Activated naive CD8-positive, alpha-beta T cell treated with anti-CD3 and anti-CD28 coated beads, Interleukin-2, amount 50 U/mL, for 16 hours (primary cell): Measurements from ENCODE around the gene RBM33.
"Not testable (repeated sequence)": the region's sequence is repeated elsewhere in the genome, so short reads cannot be mapped to it uniquely, and the experiment has no call there.

Experiments used
- DNase-seq: peaks from one replicate; pipeline ENCODE4 v3.0.0-alpha.2; 2020; ENCODE audit warnings: low read depth, low spot score

The RBM33 gene

DNA sequence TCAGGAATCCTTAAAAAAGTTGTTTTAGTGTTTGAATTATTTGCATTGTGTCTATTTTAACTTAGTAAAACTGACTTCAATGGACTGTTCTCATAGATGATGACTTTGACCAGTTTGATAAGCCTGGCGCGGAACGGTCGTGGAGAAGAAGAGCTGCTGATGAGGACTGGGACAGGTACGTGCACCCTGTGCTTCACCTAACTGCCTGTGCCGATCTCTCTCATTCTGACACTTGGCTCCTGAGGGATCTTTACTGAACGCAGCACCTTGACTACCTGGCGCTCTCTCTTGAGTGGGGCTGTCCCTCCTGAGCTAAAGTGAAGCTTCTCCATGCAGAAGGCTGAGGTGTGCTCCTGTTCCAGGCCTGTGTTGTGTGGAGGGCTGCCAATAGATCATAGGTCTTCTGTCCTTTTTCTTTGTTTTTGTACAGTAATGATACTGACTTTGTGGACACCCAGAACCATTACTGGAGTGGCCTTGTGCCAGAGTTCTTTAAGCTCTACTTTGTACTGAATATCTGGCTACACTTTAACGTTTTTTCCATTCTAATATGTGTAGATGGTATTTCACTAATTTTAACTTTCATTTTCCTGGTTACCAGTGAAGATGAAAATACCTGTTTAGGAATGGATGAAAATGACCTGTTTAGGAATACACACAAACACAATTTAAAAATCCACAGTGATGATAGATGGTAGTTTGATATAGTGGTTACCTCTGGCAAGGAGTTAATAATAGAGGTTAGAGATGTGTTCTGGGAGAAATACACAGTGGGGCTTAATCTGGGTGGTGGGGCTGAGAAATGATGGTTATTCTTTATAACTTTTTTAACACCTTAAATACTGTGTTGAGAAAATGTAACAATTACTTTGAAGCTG lies 20.9 kb downstream of the RBM33 start:
- no peak for DNase-seq

DNA sequence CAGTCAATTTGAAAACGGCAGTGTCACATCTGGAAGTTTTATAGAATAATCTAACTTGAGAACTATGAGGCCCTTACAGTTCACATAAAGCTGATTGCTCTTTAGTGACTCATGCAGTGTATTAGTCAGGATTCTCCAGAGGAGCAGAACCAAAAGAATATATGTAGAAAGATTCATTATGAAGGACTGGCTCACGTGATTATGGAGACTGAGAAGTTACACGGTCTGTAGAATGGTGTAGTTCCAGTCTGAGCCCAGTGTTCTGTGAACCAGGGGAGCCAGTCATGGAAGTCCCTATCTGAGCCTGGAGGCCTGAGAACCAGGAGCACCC lies 21.5 kb downstream of the RBM33 start:
- DNase-seq, result no peak

DNA sequence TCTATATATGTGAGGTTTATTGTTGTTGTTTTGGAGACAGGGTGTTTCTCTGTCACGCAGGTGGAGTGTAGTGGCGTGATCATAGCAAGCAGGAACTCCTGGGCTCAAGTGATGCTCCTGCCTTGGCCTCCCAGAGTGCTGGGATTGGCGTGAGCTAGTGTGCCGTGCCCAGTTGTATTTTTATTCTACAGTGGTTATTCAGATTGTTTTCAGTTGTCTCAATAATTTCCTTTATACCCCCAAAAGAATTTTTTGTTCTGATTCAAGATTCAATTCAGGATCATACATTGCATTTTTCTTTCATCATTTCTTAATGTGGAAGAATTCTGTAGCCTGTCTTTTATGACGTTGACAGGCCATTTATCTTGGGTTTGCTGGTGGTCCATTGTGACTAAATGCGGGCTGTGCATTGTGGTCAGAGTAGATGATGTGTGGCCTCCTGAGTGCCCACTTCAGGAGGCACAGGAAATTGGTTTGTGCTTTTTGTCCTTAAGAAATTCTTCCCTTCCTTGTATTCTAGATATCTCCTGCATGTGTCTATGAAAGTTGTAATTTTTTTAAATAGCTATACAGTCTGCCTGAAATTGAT lies 22.9 kb downstream of the RBM33 start:
- DNase-seq, result no peak

DNA sequence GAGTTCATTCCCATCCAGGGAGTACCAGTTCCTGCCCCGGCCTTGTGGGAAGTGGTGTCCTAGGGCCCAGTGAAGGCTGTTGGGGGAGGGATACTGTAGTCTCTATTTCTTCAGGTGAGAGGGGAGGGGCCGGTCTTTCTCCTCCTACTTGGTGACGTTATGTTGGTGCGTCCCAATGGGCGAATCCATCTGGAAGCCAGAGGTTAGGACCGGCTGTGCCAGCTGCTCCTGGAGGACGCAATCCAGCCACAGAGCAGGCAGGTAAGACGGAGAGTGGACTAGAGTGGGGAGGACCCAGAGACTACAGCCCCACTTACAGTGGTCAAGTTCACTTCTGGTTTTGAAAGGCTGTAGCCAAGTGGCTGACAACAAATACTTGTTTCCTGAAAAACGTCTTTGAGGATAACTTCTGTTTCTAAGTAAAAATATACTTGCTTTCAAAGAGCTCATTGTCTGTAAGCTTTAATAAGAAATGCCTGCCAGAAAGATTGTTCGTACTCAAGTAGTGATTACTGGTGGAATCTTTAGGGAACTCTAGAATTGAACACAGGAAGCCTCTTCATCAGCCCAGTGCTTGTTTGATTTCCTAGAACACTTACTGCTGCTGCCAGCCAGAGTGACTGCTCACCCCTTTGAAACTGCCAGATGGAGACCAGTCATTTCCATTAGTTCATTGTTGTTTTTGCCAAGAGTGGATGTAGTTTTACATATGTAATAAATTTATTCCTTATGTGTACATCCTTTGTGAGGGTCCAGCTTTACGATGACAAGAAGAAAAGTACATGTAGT lies 25.4 kb downstream of the RBM33 start:
- DNase-seq, result no peak

DNA sequence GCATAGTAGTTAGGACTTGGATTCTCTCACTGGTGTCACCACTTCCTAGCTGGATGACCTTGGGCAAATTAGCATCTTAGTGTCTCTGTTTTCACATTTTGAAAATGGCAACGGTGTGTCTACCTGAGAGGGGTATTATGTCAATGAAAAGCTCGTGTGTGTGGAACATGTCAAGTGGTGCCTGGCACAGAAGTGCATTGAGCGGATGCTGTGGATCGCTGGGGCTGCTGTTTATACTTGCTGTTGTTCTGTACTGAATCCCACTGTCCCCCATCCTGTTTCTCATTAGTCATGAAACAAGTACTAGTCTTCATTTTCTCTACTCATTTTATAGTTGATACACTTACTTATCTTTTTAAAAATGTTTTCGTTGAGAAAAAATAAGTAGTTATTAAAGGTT lies 26.1 kb downstream of the RBM33 start:
- DNase-seq, result no peak

DNA sequence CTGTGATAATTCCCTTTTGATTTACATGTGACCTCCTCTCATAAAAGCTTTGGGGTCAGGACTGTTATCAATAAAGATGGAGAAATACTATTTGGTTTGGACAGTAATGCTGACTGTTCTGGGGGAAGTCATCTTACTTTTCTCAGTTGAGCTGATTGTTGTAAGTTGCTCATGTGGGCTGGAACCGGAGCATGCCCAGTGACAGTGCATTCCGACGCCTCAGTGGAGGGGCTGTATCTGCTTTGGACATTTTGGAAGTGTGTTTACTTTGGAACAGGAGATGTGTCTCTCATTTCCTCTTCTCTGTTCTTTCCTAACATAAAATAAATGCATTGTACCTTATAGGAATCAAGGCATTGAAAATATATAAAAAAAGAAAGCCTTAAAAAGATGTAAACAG lies 30.1 kb downstream of the RBM33 start:
- DNase-seq, result no peak

DNA sequence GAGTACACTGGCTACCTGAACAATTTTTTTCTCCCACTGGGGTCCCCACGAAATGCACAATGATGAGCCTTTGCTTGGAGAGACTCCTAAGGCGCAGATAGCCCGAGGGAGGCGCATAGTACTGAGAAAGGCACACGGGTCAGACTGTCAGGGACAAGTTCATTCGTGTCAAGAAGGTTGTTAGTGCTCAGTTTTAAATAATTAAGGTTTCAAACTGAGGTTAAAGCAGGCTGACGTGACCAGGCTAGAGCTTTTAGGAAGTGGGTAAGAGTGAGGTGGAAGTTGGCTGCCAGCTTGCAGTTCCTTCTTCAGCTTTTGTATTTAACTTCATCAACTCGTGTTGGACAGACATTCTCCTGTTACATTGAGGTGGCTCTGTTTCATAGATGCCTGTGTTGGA lies 31.6 kb downstream of the RBM33 start:
- DNase-seq, result no peak

DNA sequence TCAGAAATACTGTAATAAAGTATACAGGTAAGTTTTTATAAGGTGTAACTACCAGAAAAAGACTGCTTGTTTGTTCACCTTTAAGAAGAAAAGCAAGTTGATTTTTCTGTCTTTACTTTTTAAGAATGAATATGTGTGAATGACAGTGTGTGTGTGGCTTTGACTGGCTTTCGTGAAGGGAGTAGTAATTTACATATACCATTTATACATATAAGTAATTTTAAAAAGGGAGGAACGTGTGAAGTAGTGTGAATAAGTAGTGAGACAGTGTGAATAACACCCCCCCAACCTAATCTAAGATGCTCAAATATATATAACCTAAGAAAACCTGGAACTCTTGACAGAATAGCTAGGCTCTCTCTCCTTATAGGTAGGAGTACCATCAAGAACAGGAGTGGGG lies 33.2 kb downstream of the RBM33 start:
- no peak for DNase-seq

DNA sequence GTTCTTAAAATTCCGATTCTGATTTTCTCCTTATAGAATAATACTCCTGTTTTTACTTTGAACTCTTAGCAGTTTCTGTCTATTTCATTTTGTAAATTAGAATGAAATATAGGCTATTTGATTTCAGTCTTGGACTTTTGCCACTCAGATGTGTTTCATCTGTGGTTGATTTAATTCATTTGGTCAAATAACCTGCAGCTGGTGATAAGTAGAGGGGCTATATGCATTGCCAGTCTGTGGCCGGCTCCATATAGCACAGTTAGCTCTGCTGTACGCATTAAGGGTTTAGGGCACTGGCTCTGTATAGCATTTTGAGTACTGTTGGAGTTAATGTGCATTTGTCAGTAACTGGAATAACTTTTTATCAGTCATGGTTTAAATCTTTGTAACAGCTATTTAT lies 35.7 kb downstream of the RBM33 start:
- no peak for DNase-seq

DNA sequence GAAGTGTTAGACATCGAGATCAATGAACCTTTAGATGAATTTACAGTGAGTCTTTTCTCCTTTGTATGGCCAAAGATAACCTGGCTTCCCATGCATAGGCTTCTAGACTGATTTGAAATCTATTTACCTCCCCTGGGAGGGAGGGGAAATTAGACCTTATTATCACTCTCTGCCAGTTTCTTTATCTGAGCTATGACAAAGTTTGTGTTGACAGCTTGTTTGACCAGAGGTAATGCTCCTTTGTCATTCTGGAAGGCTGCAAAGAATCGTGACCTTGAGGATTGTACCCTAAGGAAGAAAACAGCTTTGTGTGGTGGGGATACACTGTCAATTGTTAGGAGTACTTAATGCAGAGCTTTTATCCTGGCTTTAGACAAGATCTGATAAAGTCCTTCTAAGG lies 36.4 kb downstream of the RBM33 start:
- DNase-seq, result no peak

DNA sequence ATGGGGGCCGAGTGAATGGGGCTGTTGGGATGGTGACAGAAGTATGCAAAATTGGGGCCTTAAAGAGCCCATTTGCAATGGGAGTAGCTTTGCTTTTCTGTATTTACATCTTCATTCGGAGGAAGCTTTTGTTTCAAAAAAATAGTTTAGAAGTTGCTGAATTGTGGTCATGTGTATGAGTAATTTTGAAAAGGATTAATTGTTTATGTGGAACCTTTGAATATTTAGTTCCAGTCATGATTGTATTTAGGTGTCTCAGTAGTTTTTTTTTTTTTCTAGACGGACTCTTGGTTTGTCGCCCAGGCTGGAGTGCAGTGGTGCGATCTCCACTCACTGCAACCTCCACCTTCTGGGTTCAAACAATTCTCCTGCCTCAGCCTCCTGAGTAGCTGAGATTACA lies 37.2 kb downstream of the RBM33 start:
- DNase-seq, result no peak

DNA sequence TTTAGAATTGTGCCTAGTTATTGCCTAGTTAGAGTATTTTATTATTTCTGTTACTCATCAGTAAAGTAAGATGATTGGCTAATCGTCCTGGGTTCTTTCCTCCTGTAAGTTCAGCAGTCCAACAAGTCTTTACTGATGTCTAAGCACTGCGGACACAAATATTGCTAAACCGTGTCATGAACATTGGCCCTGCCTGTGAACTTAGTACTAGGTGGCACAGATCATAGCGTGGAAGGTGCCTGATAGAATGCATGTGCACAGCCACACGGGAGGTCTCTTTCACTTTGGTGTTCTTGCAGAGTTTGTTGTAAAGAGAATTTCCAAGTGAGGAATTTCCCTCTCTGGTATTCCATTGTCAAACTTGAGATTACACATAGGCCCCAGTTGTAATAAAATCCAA lies 38.0 kb downstream of the RBM33 start:
- DNase-seq, result no peak

DNA sequence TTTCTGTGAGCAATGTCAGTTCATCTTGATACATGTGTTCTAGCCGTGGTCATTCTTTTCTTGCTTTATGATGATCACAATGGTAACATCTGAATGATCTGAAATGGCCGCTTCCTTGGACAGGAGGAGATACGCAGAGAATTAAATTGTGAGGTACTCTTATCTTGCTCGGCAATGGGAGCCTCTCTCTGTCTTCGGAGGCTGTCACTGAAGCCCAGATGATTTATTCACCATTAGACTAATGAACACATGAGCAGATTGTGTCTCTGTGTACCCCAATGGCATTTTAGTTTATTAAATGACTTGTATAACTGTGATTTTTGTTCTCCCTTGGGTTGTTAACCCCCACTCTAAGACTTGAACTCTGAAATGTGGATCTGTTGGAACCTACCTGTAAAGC lies 38.6 kb downstream of the RBM33 start:
- no peak for DNase-seq

DNA sequence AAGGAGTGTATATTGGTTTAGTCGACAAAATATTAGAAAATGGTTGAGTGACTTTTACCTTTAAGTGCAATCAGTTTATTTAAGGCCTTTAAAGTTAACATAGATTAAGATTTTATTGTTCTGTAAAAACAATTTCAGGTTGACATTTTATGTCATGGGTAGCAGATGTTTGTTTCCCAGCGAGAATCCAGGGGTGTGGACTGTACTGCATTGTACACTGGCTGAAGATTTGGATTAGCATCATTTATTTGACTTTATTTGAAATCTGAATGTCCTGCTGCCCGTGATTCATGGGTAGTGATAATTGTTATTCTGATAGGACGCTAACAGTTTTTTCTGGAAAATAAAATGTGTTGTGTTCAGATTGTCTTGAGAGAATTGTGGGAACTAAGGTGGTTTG lies 39.3 kb downstream of the RBM33 start:
- no peak for DNase-seq

DNA sequence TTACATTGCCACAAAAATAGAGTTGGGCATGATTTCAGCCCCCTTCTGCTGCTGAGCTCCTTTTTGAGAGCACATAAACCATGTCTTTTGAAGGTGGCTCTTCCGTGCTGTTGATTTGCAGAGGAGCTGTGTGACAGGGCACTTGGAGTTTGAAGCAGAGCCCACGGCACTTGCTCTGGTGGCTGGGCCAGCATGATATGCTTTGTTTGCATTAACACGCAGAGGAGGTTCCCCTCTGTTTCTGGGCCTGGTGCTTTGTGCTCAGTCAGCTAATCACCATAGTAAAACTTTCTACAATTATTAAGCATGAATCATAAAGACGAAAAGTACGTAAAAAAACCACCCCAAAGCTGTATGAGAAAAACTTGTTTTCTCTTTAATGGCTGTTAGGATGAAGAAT lies 40.1 kb downstream of the RBM33 start:
- no peak for DNase-seq

DNA sequence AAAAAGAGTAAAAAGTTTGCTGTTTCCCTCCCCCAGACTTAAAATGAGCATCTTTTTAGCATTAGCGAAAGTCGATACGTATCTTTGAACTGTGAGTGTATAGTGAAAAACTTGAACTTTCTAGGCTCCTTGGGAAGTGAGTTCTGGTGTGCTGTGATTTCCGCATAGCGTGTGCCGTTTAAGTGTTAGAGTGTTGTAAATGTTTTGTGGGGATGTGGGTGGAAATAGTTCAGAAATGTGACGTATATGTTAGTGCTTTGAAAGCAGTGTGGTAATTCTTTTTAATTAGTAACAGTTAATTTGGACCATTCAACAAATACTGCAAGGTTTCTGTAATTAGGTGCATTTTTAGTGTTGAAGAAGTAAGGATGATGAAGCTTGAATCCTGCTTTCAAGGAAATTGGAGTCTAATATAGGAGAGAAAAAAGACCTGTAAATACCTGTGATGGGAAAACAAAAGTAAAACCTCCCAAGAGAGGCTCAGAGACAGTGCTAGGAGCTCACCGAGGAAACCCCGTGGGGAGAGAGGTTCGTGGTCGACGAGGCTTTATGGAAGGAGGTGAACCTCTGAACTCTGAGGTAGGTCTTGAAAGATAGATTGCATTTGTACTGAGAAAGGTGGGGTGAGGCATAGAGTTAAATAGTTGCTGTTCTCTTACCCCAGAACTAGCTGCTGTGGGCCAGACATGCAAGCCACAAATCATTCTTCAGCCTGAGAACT lies 40.8 kb downstream of the RBM33 start:
- no peak for DNase-seq

DNA sequence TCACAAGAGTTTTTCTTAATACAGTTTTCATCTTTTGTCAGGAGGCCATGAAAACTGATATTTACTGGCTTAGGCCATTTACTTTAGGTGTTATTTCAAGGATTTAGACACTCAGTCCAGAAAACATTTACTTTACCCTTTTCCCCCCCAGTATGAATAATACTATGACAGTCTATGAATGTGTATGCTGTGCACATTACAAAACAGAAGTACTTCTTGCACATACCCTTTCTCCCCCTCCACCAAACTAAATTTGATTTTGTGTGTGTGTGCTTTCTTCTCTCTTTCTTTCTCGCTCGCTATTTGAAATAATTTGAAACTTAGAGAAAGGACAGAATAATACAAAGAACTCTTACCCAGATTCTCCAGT lies 41.3 kb downstream of the RBM33 start:
- no peak for DNase-seq

DNA sequence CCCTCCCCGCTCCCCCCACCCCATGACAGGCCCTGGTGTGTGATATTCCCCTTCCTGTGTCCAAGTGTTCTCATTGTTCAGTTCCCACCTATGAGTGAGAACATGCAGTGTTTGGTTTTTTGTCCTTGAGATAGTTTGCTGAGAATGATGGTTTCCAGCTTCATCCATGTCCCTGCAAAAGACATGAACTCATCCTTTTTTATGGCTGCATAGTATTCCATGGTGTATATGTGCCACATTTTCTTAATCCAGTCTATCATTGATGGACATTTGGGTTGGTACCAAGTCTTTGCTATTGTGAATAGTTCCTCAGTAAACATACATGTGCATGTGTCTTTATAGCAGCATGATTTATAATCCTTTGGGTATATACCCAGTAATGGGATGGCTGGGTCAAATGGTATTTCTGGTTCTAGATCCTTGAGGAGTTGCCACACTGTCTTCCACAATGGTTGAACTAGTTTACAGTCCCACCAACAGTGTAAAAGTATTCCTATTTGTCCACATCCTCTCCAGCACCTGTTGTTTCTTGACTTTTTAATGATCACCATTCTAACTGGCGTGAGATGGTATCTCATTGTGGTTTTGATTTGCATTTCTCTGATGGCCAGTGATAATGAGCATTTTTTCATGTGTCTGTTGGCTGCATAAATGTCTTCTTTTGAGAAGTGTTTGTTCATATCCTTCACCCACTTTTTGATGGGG lies 42.3 kb downstream of the RBM33 start:
- not testable (repeated sequence) for DNase-seq

DNA sequence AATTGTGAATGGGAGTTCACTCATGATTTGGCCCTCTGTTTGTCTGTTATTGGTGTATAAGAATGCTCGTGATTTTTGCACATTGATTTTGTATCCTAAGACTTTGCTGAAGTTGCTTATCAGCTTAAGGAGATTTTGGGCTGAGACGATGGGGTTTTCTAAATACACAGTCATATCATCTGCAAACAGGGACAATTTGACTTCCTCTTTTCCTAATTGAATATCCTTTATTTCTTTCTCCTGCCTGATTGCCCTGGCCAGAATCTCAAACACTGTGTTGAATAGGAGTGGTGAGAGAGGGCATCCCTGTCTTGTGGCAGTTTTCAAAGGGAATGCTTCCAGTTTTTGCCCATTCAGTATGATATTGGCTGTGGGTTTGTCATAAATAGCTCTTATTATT lies 43.8 kb downstream of the RBM33 start:
- DNase-seq, result not testable (repeated sequence)

DNA sequence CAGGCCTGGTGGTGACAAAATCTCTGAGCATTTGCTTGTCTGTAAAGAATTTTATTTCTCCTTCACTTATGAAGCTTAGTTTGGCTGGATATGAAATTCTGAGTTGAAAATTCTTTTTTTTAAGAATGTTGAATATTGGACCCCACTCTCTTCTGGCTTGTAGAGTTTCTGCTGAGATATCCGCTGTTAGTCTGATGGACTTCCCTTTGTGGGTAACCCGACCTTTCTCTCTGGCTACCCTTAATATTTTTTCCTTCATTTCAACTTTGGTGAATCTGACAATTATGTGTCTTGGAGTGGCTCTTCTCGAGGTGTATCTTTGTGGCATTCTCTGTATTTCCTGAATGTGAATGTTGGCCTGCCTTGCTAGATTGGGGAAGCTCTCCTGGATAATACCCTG lies 46.2 kb downstream of the RBM33 start:
- not testable (repeated sequence) for DNase-seq

DNA sequence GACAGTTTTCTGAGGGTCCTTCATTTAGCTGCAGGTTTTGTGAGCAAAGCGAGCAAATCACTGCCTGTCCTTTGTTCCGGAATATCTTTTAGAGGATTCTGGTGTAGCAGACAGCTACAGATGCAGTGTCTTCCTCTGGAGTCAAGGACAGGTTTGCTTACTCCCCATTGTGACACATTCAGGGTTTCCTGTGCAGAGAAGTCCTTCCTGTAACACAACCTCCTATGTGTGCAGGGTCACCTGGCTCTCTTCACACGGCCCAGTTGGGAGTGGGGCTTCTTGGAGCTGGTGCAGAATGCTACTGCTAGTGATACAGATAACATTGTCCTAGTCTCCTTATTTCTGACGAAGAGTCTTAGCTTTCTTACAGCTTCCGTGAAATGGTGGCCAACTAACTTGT lies 47.9 kb downstream of the RBM33 start:
- DNase-seq, result no peak

DNA sequence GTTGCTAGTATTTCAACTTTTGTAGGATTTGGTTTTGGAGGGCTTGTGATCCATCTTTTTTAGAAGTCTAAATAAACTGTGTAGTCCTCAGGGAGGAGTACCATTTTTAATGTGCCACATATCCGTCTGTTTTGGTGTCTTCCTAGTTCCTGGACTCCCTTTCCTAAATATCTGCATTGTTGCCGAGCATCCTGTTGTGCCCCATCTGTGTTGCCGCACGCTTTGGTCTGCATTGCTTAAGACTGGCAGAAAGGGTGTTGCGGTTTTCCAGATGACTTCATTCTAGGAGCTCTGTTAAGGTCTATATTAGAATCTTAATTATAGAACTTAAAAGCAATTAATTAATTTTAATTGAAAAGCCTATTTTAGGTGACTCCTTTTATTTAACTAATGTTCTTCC lies 49.4 kb downstream of the RBM33 start:
- no peak for DNase-seq
